Prostate gland (tissue), 2 donors: ENCODE data around the gene DMGDH.

Experiments
- POLR2A ChIP-seq: fragments of 450-650 bp; IDR thresholded peaks from one replicate; pipeline ENCODE4 v1.6.1; 2016; ENCODE audit warnings: antibody characterized with exemption, mild to moderate bottlenecking
- POLR2AphosphoS5 ChIP-seq: sonication (generic); formaldehyde crosslinking; IDR thresholded peaks from one replicate; pipeline ENCODE4 v1.6.1; 2017; ENCODE audit warnings: antibody characterized with exemption
- TF ChIP-seq, protein P1 (sequence below), 4 experiments: fragments of 200-600 bp in 2 of 4; fragments of 450-650 bp in 2 of 4; sonication (generic) in 2 of 4; IDR thresholded peaks; 1 replicate in 3 of 4; 2 replicates in 1 of 4; pipeline ENCODE4 v1.5.1; 2016 to 2019; ENCODE audit warnings: antibody characterized with exemption in 4 of 4, mild to moderate bottlenecking in 2 of 4, moderate library complexity in 2 of 4

DNA sequence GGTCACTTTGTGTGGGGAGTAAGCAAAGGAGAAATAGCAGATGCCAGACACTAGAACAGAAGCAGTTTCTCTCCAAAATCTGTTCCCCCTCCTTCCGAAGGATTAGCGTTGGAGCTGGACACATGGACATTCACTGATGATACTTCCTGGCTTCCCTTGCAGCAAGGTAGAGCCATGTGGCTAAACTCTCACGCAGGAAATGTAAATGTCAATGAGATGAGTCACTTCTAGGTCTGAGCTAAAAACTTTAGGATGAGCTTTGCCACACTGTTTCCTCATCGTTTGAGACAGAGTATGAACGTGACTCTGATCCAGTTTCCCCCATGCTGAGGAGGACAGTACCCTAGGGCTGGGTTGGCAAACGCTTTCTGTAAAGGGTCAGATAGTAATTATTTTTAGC lies 5.2 kb upstream of the DMGDH start:
- TF ChIP-seq, protein P1, sequence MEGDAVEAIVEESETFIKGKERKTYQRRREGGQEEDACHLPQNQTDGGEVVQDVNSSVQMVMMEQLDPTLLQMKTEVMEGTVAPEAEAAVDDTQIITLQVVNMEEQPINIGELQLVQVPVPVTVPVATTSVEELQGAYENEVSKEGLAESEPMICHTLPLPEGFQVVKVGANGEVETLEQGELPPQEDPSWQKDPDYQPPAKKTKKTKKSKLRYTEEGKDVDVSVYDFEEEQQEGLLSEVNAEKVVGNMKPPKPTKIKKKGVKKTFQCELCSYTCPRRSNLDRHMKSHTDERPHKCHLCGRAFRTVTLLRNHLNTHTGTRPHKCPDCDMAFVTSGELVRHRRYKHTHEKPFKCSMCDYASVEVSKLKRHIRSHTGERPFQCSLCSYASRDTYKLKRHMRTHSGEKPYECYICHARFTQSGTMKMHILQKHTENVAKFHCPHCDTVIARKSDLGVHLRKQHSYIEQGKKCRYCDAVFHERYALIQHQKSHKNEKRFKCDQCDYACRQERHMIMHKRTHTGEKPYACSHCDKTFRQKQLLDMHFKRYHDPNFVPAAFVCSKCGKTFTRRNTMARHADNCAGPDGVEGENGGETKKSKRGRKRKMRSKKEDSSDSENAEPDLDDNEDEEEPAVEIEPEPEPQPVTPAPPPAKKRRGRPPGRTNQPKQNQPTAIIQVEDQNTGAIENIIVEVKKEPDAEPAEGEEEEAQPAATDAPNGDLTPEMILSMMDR (IDR thresholded peaks at IDR 0.05), result no peak
- TF ChIP-seq POLR2A (no peak), POLR2AphosphoS5 (no peak)
